Right lobe of liver (tissue), 6 donors: Measurements from ENCODE around the gene SEZ6. TPM values are rescaled to one million over a fixed set of nuclear protein-coding genes. Genes with fewer than 3 reads are reported as not detected.
A peak's percentile ranks its signal among the peaks of the same experiment; 100 is the strongest.

Experiments
- ATAC-seq, 4 donors: fragments of 200-7000 bp; cut with Tn5 transposase; one replicate each; pipeline ENCODE4 v1.9.1; 2020; ENCODE audit warnings: mild to moderate bottlenecking in 4 of 4, moderate library complexity in 4 of 4
- DNase-seq, 3 donors: peaks; one replicate each; pipeline ENCODE4 v3.0.0-alpha.2; 2020
- H3K27ac ChIP-seq, 3 donors: fragments of 200-600 bp; one replicate each; pipeline ENCODE4 v1.8.0; 2022
- H3K27me3 ChIP-seq, 2 donors: fragments of 200-600 bp; one replicate each; pipeline ENCODE4 v1.8.0; 2022
- H3K36me3 ChIP-seq, 4 donors: fragments of 200-600 bp; sonication (generic) in 1 of 4; one replicate each; pipeline versions ENCODE4 v1.5.1 to v1.8.0; 2017 to 2022; ENCODE audit warnings: control low read depth in 1 of 4
- H3K4me1 ChIP-seq, 4 donors: fragments of 200-600 bp; sonication (generic) in 1 of 4; one replicate each; pipeline versions ENCODE4 v1.5.1 to v1.8.0; 2017 to 2022; ENCODE audit warnings: control low read depth in 1 of 4
- H3K4me3 ChIP-seq, 3 donors: fragments of 200-600 bp; one replicate each; pipeline ENCODE4 v1.8.0; 2022
- H3K9me3 ChIP-seq, 4 donors: fragments of 200-600 bp; sonication (generic) in 1 of 4; one replicate each; pipeline versions ENCODE4 v1.5.1 to v1.8.0; 2017 to 2022; ENCODE audit warnings: control low read depth in 1 of 4
- POLR2A ChIP-seq: fragments of 450-650 bp; IDR thresholded peaks from one replicate; pipeline ENCODE4 v1.6.1; 2017; ENCODE audit warnings: antibody characterized with exemption, mild to moderate bottlenecking
- WGBS: methylation state at CpG from one replicate; pipeline ENCODE4 v1.1.6; 2018; ENCODE audit warnings: low coverage, low lambda C conversion rate; ENCODE audit not compliant: insufficient coverage; ENCODE audit errors: missing lambda C conversion rate; 5-methylcytosine and 5-hydroxymethylcytosine counted together
- intact Hi-C, 2 donors: fragments of 100-400 bp; cut with DNase I; formaldehyde crosslinking; loops; one replicate each; pipeline versions ENCODE4 v1.11.2 to v1.14.1; 2022
- total RNA-seq, 6 experiments: library from RNA; depleted of rRNA in 2 of 6; stranded (reverse); fragments of >200 nt in 2 of 6; fragmentation: NEBNext Ultra II Directional in 3 of 6; extraction: Animal tissue kit (Norgen Biotek cat#: 25700) in 3 of 6; gene quantifications; one replicate each; pipeline versions ENCODE4 v1.1.0 to v1.2.4, GENCODE V29; 2016 to 2023
- TF ChIP-seq, protein P1 (sequence below), 4 donors: fragments of 200-600 bp in 3 of 4; fragments of 450-650 bp in 1 of 4; IDR thresholded peaks; one replicate each; pipeline versions ENCODE4 v1.5.1 to v1.8.0; 2016 to 2022; ENCODE audit warnings: antibody characterized with exemption in 4 of 4, mild to moderate bottlenecking in 2 of 4
- donor health status: DM: no; HTN: yes; CAD: no.
- donor health status: DM: no; HTN: no; CAD: no.
- donor health status: DM: no; HTN: no; CAD: no.
- donor health status: DM: no; HTN: yes; CAD: no.
- donor health status: DM: no; HTN: yes; CAD: no.

SEZ6 gene
- total RNA-seq, 6 experiments from 2014 or later: not detected

- Histone ChIP-seq H3K27me3 (no peaks in the 10 kb centered on the region), H3K36me3 (no peaks in the 10 kb centered on the region), H3K9me3 (no peaks in the 10 kb centered on the region), H3K4me1 (peaks cover 0 to 6% (median 1%) of the 10 kb centered on the region in 4 donors), H3K27ac (no peak overlapping the region), H3K4me3 (no peak overlapping the region)
- ATAC-seq (no peak), DNase-seq (no peak)
- 40% methylated on average over 4 of the region's 5 CpGs for WGBS
- TF ChIP-seq, protein P1, sequence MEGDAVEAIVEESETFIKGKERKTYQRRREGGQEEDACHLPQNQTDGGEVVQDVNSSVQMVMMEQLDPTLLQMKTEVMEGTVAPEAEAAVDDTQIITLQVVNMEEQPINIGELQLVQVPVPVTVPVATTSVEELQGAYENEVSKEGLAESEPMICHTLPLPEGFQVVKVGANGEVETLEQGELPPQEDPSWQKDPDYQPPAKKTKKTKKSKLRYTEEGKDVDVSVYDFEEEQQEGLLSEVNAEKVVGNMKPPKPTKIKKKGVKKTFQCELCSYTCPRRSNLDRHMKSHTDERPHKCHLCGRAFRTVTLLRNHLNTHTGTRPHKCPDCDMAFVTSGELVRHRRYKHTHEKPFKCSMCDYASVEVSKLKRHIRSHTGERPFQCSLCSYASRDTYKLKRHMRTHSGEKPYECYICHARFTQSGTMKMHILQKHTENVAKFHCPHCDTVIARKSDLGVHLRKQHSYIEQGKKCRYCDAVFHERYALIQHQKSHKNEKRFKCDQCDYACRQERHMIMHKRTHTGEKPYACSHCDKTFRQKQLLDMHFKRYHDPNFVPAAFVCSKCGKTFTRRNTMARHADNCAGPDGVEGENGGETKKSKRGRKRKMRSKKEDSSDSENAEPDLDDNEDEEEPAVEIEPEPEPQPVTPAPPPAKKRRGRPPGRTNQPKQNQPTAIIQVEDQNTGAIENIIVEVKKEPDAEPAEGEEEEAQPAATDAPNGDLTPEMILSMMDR (IDR thresholded peaks at IDR 0.05): no peak
- intact Hi-C loops: no loop called here
Measured at GRCh38 chr17:28999206-28999605, 6.6 kb downstream of the SEZ6 start.

- Histone ChIP-seq H3K4me1 (peaks cover 0 to 20% (median 8%) of the 10 kb centered on the region in 4 donors), H3K9me3 (no peaks in the 10 kb centered on the region), H3K27me3 (no peaks in the 10 kb centered on the region), H3K27ac (no peak overlapping the region), H3K4me3 (no peak overlapping the region), H3K36me3 (no peaks in the 10 kb centered on the region)
- 100% methylated on average over 1 of the region's 1 CpG for WGBS
- no peak for TF ChIP-seq POLR2A
- TF ChIP-seq, protein P1 (IDR thresholded peaks at IDR 0.05): no peak
- intact Hi-C loops: no loop called here
- no peak for ATAC-seq
- DNase-seq: no peak
Measured at GRCh38 chr17:28997806-28998205, 8.0 kb downstream of the SEZ6 start.

DNA sequence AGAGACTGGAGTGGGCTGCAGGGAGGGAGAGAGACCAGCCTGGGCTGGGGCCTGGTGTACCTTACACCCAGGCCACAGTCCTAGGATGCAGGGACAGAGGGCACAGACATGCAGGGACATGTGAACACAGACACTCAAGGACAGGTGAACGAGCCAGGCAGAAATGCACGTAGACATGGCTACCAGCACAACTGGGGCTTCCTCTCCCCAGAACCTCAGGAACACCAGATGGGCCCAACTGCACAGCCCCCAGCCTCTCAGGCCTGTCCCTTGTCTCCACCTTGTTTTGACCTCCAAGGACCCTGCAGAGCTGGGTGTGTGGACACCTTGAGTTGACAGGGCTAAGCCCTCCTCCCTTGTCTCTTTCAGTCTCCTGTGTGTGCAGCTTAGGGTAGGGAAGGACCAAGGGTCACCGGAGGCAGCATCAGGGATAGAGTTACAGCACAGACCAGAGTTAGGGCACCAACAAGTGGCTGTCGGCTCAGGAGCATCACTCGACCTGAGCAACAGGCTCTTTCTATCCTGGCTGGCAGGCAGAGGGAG is 9.2 kb downstream of the SEZ6 start:
- no peak for TF ChIP-seq POLR2A
- TF ChIP-seq, protein P1 (IDR thresholded peaks at IDR 0.05): no peak
- Histone ChIP-seq H3K4me1 (peaks cover 0 to 30% (median 13%) of the 10 kb centered on the region in 4 donors), H3K4me3 (no peak overlapping the region), H3K27me3 (no peaks in the 10 kb centered on the region), H3K36me3 (no peaks in the 10 kb centered on the region), H3K9me3 (no peaks in the 10 kb centered on the region), H3K27ac (no peak overlapping the region)
- intact Hi-C loops: no loop called here
- no peak for DNase-seq
- no peak for ATAC-seq
- WGBS: 33% methylated on average over 1 of the region's 5 CpGs

DNA sequence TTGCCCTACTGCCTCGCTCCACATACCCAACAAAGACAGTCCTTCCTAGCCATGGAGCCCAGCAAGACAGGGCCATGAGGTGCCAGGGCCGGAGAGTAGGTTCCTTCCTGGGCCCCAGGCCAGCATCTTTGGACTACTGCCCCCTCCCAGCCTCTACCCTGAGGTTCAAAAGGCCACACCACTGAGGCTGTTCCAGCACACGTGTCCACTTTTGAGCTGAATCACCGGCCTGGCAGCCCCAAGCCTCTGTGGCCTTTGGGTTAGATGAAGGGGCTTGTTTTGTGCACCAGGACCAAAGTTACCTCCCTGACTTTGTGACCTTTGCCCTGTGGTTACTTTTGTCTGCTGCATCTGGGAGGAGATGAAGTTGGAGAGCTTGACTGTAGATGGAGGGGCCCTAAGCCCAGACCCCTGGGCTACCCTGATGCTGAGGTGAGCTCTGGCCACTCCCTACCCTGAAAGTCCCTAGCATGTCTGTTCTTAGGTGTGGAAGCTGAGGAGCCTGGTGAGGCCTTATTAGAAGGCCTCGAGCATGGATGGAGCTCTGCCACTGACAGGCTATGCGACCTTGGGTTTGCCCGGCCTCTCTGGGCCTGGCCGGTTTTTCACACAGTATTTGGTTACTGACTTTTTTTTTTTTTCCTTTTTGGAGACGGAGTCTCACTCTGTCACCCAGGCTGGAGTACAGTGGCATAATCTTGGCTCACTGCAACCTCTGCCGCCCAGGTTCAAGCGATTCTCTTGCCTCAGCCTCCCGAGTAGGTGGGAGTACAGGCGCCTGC is 12.0 kb downstream of the SEZ6 start:
- 70% methylated on average over 6 of the region's 13 CpGs for WGBS
- intact Hi-C loops: no loop called here
- peaks cover 0 to 39% (median 17%) of the 10 kb centered on the region in 4 donors for H3K4me1 ChIP-seq
- TF ChIP-seq POLR2A: no peak
- TF ChIP-seq, protein P1 (IDR thresholded peaks at IDR 0.05): no peak
- H3K27me3 ChIP-seq: no peaks in the 10 kb centered on the region
- DNase-seq (peak; percentile 70 to 84 (median 80)), ATAC-seq (peak; percentile 36 to 73 (median 66))
- no peaks in the 10 kb centered on the region for H3K36me3 ChIP-seq
- no peak overlapping the region for H3K4me3 ChIP-seq
- no peaks in the 10 kb centered on the region for H3K9me3 ChIP-seq
- peak overlapping the region in 1 of 3 donors; percentile 38 for H3K27ac ChIP-seq
